ENCODE results near the gene KNDC1.

Gene KNDC1

GRCh38 chr10:133117036-133117687, 42.9 kb upstream of the KNDC1 start:
- TF ChIP-seq POLR2AphosphoS5 (IDR thresholded peaks at IDR 0.05; ENCODE audit: low read depth, low read length) (no peak), FOXP2 (optimal IDR thresholded peaks at IDR 0.05; ENCODE audit: borderline replicate concordance, extremely low read depth, extremely low read length, insufficient read depth) (no peak), REST (IDR thresholded peaks at IDR 0.05; ENCODE audit: insufficient read depth in 1 of 2, low read depth in 2 of 2, low read length in 2 of 2) (no peak), TAF1 (IDR thresholded peaks at IDR 0.05; ENCODE audit: borderline replicate concordance, insufficient read depth, low read length) (no peak), SIN3A (IDR thresholded peaks at IDR 0.05; ENCODE audit: borderline replicate concordance, insufficient read depth, low read length) (no peak)

- TF ChIP-seq POLR2AphosphoS5 (IDR thresholded peaks at IDR 0.05; ENCODE audit: low read depth, low read length) (no peak), SIN3A (IDR thresholded peaks at IDR 0.05; ENCODE audit: borderline replicate concordance, insufficient read depth, low read length) (no peak), FOXP2 (optimal IDR thresholded peaks at IDR 0.05; ENCODE audit: borderline replicate concordance, extremely low read depth, extremely low read length, insufficient read depth) (no peak), TAF1 (IDR thresholded peaks at IDR 0.05; ENCODE audit: borderline replicate concordance, insufficient read depth, low read length) (no peak), REST (IDR thresholded peaks at IDR 0.05; ENCODE audit: insufficient read depth in 1 of 2, low read depth in 2 of 2, low read length in 2 of 2) (no peak)
Measured at GRCh38 chr10:133117688-133118071, 42.3 kb upstream of the KNDC1 start.

- TF ChIP-seq FOXP2 (optimal IDR thresholded peaks at IDR 0.05; ENCODE audit: borderline replicate concordance, extremely low read depth, extremely low read length, insufficient read depth) (no peak), SIN3A (IDR thresholded peaks at IDR 0.05; ENCODE audit: borderline replicate concordance, insufficient read depth, low read length) (no peak), TAF1 (IDR thresholded peaks at IDR 0.05; ENCODE audit: borderline replicate concordance, insufficient read depth, low read length) (no peak), REST (IDR thresholded peaks at IDR 0.05; ENCODE audit: insufficient read depth in 1 of 2, low read depth in 2 of 2, low read length in 2 of 2) (no peak), POLR2AphosphoS5 (IDR thresholded peaks at IDR 0.05; ENCODE audit: low read depth, low read length) (no peak)
Measured at GRCh38 chr10:133121479-133121878, 38.5 kb upstream of the KNDC1 start.

- no peak for TF ChIP-seq SIN3A (IDR thresholded peaks at IDR 0.05; ENCODE audit: borderline replicate concordance, insufficient read depth, low read length)
- TF ChIP-seq TAF1 (IDR thresholded peaks at IDR 0.05; ENCODE audit: borderline replicate concordance, insufficient read depth, low read length): no peak
- no peak for TF ChIP-seq REST (IDR thresholded peaks at IDR 0.05; ENCODE audit: insufficient read depth in 1 of 2, low read depth in 2 of 2, low read length in 2 of 2)
- TF ChIP-seq POLR2AphosphoS5 (IDR thresholded peaks at IDR 0.05; ENCODE audit: low read depth, low read length): no peak
- TF ChIP-seq FOXP2 (optimal IDR thresholded peaks at IDR 0.05; ENCODE audit: borderline replicate concordance, extremely low read depth, extremely low read length, insufficient read depth): no peak
Measured at GRCh38 chr10:133122171-133122935, 37.7 kb upstream of the KNDC1 start.
